HG03097 (cell line): ENCODE results near the gene KLHL15.
"Not testable (repeated sequence)": the region's sequence is repeated elsewhere in the genome, so short reads cannot be mapped to it uniquely, and the experiment has no call there.

Source experiments
- ATAC-seq: cut with Tn5 transposase; IDR thresholded peaks from one replicate; pipeline ENCODE4 v1.9.1; 2021; ENCODE audit not compliant: unreplicated experiment, low FRiP score

KLHL15 gene

DNA sequence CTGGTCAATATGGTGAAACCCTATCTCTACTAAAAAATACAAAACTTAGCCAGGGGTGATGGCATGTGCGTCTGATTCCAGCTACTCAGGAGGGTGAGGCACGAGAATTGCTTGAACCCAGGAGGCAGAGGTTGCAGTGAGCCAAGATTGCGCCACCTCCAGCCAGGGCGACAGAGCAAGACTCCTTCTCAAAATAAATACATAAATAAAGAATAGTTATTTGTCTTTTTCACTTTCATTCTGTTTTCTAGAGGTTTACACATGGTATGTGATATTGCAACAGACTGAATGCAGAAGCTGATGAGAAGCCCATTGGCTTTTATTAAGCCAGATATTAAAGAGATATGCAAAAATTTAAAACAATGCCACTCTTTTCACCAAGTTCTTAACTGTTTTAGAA is 8.2 kb downstream of the KLHL15 start:
- ATAC-seq = no peak

DNA sequence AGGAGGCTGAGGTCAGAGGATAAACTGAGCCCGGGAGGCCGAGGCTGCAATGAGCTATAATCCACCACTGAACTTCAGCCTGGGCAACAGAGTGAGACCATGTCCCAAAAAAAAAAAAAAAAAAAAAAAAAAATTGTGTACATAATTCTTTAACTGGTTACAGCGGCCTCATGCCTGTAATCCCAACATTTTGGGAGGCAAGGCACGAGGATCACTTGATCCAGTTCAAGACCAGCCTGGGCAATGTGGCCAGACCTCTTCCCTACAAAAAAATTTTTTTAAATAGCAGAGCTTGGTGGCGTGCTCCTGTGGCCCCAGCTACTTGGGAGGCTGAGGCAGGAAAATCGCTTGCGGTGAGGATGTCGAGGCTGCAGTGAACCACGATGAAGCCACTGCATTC is 9.3 kb downstream of the KLHL15 start:
- ATAC-seq = no peak

DNA sequence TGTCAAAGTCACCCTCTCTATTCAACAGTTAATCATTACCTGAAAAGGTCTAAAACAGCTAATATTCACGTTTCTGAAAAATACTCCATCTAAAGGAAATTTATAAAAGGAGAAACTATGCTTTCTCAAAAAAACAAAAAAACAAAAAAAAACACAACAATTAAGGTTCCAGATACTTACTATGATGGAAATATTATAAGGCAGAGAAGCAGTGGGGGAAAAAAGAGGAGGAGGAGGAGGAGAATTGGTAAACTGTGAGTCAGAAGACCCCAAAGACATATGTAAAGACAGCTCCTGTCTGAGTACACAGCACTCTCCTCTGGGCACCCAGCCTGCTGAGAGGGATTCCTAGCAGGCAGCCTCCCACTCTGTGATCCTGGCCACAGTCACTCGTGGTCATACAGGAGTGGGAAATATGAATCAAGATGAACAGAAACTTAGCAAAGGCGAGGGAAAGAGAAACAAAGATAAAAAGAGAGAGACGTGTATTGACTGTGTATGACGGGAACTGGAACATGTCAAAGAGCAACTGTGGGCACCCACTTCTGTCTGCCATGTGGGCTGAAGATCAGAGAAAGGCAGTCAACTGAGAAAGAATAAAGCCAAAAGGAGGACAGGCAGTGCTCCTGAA is 12.5 kb downstream of the KLHL15 start:
- peak; percentile 59 for ATAC-seq

DNA sequence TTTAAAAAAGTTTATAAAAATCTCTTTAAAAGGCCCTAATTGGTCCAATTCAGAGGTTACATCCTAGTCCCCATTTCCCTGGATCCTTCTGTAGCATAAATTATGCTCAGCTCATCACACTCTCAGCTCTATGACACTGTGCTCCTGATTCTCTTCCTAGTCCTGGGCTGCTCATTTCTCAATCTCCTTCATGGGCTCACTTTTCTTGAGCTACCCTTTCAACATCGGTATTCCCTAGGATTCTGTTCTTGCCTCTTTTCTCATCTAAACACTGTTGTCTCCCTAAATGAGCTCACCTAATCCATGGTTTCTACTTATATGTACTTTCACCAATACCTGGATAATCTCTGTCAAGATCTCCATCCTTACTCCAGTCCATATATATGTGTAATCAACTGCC is 14.7 kb downstream of the KLHL15 start:
- ATAC-seq = no peak

DNA sequence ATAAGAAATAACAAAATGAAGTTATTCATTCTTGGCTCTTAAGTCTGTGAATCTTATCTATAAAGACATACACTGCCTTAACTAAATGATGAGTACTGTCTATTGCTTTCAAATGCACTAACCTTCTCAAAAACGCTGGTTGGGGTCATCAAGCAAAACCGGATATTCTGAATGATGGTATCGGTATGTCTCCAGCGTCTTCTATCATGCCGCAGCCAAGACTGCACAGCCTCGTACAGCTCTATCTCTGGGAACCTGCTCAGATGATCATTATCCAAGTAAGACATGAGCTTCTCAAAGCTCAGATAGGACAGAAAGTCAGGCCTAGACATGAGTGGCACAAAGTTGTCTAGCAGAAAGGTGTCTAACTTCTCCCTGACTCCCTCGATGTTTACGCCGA is 21.1 kb downstream of the KLHL15 start:
- no peak for ATAC-seq

DNA sequence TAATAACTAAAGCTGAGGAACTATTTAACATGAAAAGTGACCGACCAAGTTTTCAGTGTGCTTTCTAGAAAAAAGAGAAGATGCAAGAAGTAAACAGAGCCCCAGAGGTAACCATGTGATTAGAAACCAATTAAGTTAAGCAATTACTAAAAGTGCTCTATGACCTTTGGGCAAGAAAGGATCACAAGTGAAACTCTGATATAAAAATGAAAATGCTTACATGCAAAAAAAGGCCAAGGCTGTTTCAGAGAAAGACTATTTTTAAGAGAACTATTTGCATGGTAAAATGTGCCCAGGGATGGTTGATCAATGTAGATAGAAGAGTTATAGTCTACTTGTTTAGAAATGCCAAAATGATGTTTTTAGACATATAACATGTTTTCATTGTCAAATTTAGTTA is 22.0 kb downstream of the KLHL15 start:
- no peak for ATAC-seq

DNA sequence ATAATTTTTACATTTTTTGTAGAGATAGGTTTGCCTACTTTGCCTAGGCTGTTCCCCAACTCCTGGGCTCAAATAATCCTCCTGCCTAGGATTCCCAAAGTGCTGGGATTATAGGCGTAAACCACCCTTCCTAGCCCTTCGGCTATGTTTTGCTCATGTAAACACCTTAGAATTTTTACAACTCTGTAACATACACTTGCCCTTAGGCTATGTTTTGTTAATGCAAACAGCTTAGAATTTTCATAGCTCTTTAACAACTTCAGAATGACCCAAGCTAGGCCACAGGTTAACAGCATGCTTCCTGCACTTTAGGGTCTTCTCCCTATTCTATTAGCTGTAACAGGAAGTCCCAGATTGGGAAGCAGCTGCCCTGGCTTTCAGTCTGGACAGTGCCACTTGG is 24.2 kb downstream of the KLHL15 start:
- ATAC-seq = no peak

DNA sequence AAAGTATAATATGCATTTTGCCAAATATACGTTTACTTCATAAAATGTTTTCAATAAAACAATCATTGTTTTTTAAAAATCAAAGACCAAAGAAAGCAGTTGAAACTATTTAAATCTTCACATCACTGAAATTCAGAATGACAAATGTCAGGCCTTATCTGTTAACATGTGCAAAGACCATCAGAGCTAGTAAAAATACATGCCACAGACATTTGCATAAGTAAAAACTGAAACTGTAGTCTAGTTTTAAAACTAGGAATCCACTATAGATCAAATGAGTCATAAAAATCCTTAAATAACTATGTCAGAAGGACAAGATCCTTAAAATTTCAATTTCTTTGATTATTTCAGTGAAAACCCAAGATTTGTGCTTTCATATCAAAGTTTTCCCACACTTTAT is 24.8 kb downstream of the KLHL15 start:
- ATAC-seq = no peak

DNA sequence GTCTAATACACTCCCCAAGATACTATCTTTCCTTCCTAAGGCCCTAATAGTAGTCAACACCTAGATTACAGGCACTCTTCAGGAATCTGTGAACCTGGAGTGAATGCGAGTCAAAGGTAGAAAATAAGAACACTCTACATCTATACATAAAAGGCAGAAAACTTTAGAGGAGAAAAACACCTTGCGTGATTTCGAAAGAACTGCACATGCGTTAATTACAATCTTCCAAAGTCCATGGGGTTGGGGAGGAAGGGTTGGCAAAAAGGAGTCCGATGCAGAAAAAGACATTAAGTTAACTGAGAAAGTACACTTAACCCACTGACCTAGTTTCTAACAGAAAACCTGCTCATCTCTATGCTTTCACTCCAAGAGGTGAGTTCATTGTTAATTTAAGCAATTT is 27.3 kb downstream of the KLHL15 start:
- ATAC-seq = no peak

DNA sequence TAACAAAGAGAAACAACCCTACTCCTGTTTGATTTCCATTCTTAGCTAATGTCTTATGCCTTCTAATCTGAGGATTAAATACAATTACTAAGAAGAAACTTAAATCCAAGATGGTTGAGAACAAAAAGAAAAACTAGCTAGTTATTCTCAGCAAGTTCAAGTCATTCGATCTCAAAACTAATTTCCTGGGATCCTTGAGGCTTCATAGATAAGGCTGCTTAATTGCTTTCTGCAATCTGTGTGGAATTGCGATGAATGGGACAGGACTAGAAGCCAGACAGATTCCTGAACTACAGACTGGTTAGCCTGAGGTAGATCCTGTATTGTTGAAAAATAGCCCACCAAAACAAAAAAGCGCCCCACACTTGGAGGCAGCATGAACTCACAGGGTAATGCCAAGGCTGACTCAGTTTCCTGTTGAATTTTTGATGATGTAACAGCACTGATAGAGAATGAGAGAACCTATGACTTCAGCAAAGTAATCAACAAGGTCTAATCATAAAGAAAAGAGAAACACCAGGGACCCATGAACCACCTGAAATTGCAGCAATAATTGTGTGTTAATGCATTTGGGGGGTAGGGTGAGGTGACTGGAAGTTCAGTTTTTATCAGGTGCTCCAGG is 33.9 kb downstream of the KLHL15 start:
- no peak for ATAC-seq

DNA sequence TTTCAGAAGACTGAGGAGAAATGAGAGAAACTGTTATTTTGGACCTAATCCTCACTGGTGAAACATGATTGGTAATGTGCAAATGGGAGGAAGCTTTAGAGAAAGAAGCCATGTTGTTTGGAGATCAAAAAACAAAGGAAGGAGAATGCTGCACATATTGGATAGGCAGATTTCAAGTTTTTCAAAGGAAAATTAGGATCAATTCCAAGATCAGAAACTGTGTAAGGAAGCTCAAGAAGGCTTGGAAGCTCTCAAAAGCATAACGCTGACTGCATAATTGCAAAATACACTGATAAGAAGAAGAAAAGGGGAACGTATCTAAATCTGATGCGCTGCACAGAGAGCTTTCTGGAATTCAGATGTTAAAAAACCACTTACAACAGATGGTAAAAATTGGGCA is 34.6 kb downstream of the KLHL15 start:
- ATAC-seq = no peak

DNA sequence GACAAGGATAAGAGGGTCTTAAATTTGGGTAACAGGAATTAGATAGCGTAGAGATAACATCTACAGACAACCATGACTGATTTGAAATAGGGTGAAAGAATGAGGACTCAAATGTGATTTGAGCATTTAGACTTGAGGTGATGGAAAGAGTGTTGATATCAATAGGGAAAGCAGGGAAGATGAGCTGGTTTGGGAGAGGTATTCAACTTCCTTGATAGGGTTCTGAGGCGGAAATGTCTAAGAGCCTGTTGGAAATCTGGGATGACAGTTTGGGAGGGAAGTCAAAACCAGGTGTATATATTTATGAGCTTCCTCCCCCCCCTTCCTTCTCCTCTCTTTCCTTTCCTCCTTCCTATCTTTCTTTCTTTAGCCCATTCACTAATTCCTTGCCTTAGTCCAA is 36.5 kb downstream of the KLHL15 start:
- no peak for ATAC-seq

DNA sequence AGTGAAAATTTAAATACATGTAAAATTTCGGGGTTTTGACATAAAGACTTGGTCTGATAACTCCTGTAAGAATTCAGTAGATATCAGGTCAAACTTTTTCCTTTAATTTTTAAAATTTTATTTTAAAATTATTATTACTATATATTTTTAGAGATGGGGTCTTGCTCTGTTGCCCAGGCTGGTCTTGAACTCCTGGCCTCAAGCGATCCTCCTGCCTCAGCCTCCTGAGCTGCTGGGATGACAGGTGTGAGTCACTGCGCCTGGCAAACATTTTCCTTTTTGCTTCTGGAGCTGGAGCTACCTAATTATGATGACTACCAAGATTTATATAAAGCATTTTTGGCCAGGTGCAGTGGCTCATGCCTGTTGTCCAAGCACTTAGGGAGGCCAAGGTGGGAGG is 37.3 kb downstream of the KLHL15 start:
- no peak for ATAC-seq

DNA sequence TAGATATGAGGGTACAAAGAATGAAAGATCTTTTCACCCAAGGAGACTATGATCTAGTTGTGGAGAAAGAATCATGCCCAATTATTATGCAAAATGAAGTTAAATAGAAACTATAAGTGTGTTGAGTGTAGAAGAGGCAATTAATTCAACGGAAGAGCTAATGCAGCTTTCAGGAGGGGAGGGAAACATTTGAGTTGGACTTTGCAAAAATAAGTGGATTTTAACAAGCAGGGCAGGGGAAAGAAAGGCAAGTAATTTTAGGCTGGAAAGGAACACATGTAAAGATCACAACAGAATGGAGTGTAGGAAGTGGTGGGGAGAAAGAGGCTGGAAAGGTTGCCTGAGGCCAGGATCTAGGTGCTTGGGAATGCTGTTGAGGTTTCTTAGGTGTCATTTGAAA is 44.1 kb downstream of the KLHL15 start:
- no peak for ATAC-seq

DNA sequence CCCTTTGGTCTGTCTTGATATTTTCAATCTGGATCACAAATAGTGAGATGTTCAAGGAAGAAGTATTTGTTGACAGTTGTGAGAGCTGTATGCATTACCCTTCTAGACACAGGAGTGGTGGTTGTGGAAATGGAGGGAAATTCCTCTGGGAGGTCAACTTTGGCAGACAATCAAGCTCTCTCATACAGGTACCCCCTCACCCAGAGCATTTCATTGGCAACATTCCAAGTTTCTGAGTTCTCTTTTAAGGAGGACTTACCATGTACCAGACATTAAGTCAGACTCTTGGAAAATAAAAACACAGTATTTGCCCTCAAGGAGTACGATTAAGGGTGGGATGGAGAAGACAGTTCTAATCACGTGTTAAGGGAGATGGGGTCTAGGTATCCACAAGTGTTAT is 45.3 kb downstream of the KLHL15 start:
- ATAC-seq = no peak

DNA sequence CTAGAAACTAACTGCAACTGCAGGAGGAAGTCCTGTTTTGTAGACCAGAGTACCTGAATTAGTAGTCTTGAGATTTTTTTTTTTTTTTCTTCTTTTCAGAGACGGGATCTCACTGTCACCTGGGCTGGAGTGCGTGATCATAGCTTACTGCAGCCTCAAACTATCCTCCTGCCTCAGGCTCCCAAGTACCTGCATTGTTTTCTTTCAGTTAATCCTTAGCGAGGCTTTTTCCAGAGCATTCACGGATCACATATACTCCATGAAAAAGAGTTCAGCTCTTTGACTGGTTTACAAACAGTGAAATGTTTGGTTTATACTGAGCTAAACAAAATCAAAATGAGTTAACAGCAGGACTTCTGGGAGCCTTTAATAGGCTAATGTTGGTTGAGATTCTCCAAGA is 45.8 kb downstream of the KLHL15 start:
- no peak for ATAC-seq

DNA sequence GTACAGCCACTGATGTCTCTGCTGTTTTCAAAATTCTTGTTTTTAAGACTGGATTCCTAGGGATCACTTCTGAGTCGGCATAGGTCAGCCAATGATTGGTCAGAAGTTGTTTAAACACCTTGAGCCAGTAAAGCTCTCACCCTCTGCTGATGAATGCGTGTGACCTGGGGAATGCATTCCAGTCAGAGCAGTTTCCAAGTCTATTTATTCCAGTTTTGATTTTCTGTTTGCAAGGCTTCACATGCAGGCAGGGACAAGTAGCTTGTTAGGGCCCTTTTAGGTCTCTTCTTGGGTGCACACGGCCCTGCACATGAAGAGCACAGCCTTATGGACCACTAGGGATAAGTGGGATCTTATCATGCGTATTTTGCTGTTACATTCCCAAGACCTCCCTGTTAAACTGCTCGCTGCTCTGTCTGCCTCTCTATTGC is 47.0 kb downstream of the KLHL15 start:
- no peak for ATAC-seq

DNA sequence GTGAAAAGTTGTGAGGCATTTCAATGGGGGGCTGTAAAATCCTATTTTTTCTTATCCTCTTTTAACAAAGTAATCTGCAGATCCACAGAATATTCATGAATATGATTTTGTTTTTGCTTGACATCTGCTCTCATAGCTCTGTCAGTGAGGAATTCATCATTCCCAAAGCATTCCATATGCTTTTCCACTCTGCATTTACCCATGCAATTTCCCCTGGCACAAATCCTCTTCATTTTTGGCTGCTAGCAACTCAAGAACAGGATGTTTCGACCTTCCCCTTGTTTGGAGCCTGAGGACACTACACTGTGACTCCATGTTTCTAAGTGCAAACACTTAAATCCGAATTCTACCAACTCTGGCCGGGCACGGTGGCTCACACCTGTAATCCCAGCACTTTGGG is 48.5 kb downstream of the KLHL15 start:
- ATAC-seq = no peak

DNA sequence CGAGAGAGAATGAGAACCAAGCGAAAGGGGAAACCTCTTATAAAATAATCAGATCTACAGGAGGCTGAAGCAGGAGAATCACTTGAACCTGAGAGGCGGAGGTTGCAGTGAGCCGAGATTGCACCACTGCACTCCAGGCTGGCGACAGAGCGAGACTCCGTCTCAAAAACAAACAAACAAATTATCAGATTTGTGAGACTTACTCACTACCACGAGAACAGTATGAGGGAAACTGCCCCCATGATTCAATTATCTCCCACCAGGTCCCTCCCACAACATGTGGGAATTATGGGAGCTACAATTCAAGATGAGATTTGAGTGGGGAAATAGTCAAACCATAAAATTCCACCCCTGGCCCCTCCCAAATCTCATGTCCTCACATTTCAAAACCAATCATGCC is 61.4 kb downstream of the KLHL15 start:
- ATAC-seq = not testable (repeated sequence)

DNA sequence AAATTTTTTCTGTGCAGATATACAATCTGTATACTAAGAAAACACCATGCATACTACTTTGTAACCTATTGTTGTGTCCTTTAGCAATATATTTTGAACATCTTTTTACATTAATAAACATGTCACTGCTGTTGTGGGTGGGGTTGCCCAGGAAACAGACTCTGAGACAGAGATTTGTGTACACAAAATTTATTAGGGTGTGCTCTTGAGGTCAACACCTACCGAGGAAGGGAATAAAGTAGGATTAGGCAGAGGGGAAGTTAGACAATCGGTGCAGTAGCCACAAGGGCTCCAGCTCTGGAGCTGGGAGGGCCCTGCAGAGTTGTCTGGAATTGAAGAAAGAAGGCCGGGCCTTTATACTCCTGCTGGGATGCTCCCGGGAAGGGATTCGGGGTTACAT is 62.8 kb downstream of the KLHL15 start:
- ATAC-seq = no peak

DNA sequence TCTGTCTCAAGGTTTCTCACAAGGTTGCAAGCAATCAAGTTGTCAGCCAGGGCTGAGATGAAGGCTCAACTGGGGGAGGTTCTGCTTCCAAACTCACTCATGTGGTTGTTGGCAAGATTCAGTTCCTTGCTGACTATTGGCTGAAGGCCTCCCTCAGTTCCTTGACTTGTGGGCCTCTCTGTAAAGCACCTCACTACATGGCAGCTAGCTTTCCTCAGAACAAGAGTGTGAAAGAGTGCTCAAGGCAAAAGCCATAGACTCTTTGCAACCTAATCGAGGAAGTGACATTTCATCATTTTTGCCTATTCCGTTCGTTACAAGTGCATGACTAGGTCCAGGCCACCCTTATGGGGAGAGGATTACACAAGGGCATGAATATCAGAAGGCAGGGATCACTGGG is 67.2 kb downstream of the KLHL15 start:
- no peak for ATAC-seq

DNA sequence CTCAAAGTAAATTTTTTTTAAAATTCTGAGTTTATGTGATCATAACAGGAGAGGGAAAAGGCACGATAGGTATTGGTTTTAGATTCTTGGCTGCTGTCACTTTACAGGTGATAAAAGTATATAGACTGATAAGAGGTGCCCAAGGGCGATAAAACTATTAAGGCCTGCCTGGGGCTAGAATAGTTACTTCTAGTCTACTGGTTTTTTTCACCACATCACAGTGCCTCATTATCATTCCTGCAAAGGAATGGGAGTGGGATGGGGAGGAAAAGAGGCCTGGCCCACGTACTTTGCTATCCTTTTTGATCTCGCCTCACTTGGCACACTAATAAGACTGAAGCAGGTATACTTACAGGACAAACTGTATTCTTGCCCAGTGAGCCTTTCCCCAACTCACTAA is 72.6 kb downstream of the KLHL15 start:
- ATAC-seq = no peak

DNA sequence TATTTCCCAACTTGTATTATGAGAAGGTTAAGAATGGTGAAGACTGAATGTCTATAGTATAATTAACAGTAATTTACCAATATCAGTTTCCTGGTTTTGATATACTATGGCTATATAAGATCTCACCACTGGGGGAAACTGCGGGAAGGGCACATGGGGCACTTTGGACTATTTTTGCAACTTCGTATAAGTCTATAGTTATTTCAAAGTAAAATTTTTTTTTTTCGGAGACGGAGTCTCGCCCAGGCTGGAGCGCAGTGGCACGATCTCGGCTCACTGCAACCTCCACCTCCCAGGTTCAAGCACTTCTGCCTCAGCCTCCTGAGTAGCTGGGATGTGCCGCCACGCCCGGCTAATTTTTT is 73.1 kb downstream of the KLHL15 start:
- no peak for ATAC-seq
